ENCODE measurements around the gene ZEB1. TPM values are rescaled to one million over a fixed set of nuclear protein-coding genes. Genes with fewer than 3 reads are reported as not detected.

Gene ZEB1
- total RNA-seq, 2 experiments from 2014 or later, result 50.4 to 51.6 TPM

GRCh38 chr10:31321396-31321941, 2.5 kb downstream of the ZEB1 start:
- Mint-ChIP-seq H3K9me3 (no peaks in the 10 kb centered on the region), H3K4me3 (peak overlapping the region; percentile 88), H3K4me1 (peaks cover 44% of the 10 kb centered on the region), H3K27ac (peak overlapping the region; percentile 96), H3K27me3 (no peaks in the 10 kb centered on the region), H3K36me3 (ENCODE audit: low read depth) (peaks cover 23% of the 10 kb centered on the region)
- CTCF ChIA-PET, result interaction anchor here (0.6 to 0.9 kb wide), 3 partner anchors 8 to 289 kb away, joined by 3 to 4 read pairs (median 3); partner anchors contain the start of gene ZNF438
- POLR2A ChIA-PET, result interaction anchor here (0.9 to 1.0 kb wide), 3 partner anchors 290 to 616 kb away, joined by 3 to 5 read pairs (median 3); partner anchors contain the start of gene ZNF438
- DNase-seq, result peak; percentile 21

DNA sequence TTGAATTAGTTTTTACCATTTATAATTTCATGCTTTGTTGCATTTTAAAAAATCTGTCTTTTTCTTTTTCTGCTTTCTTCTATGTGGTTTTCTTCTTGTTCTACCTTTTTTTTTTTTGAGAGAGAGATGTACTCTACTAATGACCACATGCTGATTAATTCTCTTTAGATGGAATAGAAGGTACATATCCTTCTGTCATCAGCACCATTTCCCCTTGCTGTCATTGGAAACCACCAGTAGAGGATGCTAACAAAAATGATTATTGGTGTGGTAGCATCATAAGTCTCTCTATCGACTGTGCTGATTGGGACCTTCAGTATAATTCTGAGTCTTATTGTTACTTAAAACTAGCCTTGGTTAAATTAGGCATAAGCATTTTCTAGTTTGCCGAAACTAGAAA, 3.6 kb downstream of the ZEB1 start:
- Mint-ChIP-seq H3K36me3 (ENCODE audit: low read depth) (peaks cover 17% of the 10 kb centered on the region), H3K4me3 (peak overlapping the region; percentile 50), H3K27me3 (no peaks in the 10 kb centered on the region), H3K4me1 (peaks cover 34% of the 10 kb centered on the region), H3K27ac (peak overlapping the region; percentile 44), H3K9me3 (no peaks in the 10 kb centered on the region)
- CTCF ChIA-PET, result no interaction called here
- DNase-seq, result no peak
- POLR2A ChIA-PET, result no interaction called here

- DNase-seq, result no peak
- POLR2A ChIA-PET, result interaction anchor here (1.2 to 1.9 kb wide), 2 partner anchors 22 to 27 kb away, joined by 3 to 9 read pairs; partner anchors contain the start of gene ZEB1
- CTCF ChIA-PET, result no interaction called here
- Mint-ChIP-seq H3K4me3 (no peak overlapping the region), H3K27ac (no peak overlapping the region), H3K27me3 (no peaks in the 10 kb centered on the region), H3K4me1 (peaks cover 6% of the 10 kb centered on the region), H3K9me3 (no peaks in the 10 kb centered on the region), H3K36me3 (ENCODE audit: low read depth) (peaks cover 5% of the 10 kb centered on the region)
Observed at GRCh38 chr10:31340343-31340742, 21.3 kb downstream of the ZEB1 start.

DNA sequence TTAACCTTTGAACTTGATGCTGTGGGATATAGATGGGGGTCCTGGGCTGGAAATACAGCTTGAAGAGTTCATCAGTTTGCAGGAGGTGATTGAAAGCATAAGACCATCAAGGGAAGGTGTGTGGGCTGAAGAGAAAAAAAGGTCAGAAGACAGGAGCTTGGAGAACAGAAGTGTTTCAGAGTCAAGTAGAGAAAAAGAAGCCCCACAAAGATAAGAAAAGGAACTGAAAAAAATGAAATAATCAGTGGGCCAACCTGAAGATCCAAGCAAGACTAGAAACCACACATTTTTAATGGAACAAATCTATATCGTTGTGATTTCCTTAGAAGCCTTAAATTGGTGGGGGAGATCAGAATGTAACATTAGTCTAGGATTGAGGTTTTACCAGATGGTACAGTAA, 22.5 kb downstream of the ZEB1 start:
- Mint-ChIP-seq H3K9me3 (no peaks in the 10 kb centered on the region), H3K27me3 (no peaks in the 10 kb centered on the region), H3K36me3 (ENCODE audit: low read depth) (peaks cover 5% of the 10 kb centered on the region), H3K27ac (no peak overlapping the region), H3K4me1 (peaks cover 10% of the 10 kb centered on the region), H3K4me3 (no peak overlapping the region)
- DNase-seq, result no peak
- POLR2A ChIA-PET, result interaction anchor here (0.6 to 1.9 kb wide), 4 partner anchors 11 to 28 kb away, joined by 3 to 9 read pairs (median 3); partner anchors contain the start of gene ZEB1
- CTCF ChIA-PET, result no interaction called here

DNA sequence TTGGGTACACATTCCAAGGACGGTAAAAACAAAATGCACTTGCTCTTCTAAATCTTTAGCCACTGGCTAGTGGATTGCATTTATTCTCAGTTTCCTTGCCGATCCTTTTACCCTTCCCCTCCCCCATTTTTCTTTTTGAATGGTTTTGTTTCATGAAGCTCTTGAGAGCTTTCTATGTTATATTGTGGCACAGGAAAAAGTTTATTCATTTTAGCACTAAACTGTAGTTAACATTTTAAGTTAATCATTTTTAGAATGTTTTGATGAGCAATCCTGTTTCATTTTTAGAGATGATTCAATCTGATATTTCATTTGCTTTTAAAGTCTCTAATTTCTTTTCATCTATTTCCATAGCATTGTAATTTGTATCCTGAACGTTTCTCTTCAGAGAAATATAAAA, 24.0 kb downstream of the ZEB1 start:
- no peaks in the 10 kb centered on the region for H3K9me3 Mint-ChIP-seq
- ChIA-PET POLR2A (interaction anchor here (0.9 to 1.3 kb wide), 4 partner anchors 9 to 311 kb away, joined by 3 to 4 read pairs (median 3); no protein-coding TSS in a partner anchor), CTCF (interaction anchor here (0.6 to 1.1 kb wide), 5 partner anchors 43 to 625 kb away, joined by 3 to 5 read pairs (median 3); partner anchors contain the start of gene ZNF438)
- peaks cover 23% of the 10 kb centered on the region for H3K4me1 Mint-ChIP-seq
- peak overlapping the region; percentile 1 for H3K4me3 Mint-ChIP-seq
- H3K36me3 Mint-ChIP-seq (ENCODE audit: low read depth), result peaks cover 3% of the 10 kb centered on the region
- H3K27ac Mint-ChIP-seq, result peak overlapping the region; percentile 8
- DNase-seq, result no peak
- H3K27me3 Mint-ChIP-seq, result no peaks in the 10 kb centered on the region

DNA sequence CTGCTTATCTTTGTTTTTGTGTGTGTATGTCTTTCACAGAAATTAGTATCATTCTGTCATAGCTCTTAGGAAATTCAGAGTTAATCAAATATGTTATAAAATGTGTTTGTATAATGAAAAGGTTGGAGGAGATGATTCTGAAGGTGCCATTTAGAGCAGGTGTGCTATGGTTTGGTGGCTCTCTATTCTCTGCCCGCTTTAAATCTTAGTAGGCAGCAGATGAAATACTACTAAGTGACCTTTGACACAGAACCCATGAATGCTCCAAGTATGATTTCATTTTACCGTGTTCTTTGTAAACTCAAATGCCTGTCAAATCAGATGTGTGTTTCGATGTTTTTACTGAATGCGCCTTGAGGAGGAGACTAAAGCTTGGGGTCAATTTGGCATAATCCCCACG, 24.5 kb downstream of the ZEB1 start:
- Mint-ChIP-seq H3K27ac (no peak overlapping the region), H3K4me1 (peaks cover 28% of the 10 kb centered on the region), H3K27me3 (no peaks in the 10 kb centered on the region), H3K4me3 (no peak overlapping the region), H3K9me3 (no peaks in the 10 kb centered on the region), H3K36me3 (ENCODE audit: low read depth) (peaks cover 3% of the 10 kb centered on the region)
- no peak for DNase-seq
- CTCF ChIA-PET, result interaction anchor here (0.6 to 1.1 kb wide), 2 partner anchors 81 to 626 kb away, joined by 3 to 5 read pairs; no protein-coding TSS in a partner anchor
- POLR2A ChIA-PET, result interaction anchor here (0.9 to 1.3 kb wide), 3 partner anchors 9 to 311 kb away, joined by 3 read pairs; no protein-coding TSS in a partner anchor

DNA sequence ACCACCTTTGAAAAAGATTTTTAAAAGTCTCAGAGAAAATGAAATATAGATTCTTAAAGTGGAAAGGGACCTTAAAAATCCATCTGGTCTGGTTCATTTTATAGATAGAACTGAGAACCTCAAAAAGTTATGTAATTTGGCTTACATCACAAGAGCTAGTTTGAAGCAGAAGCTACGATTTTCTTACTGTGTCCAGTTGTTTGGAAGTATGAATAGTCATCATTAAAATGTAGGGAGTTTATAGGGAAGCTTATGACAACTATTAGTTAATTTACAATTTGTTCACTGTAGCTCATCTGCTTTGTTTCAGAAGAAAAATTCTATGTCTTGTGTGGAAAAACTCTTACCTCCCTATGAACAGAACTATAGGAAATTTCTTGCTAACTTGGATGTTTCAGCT, 26.9 kb downstream of the ZEB1 start:
- no peak overlapping the region for H3K27ac Mint-ChIP-seq
- ChIA-PET CTCF (interaction anchor here (1.5 kb wide), 1 partner anchor 12 kb away, joined by 3 read pairs; no protein-coding TSS in a partner anchor), POLR2A (no interaction called here)
- peaks cover 40% of the 10 kb centered on the region for H3K4me1 Mint-ChIP-seq
- H3K9me3 Mint-ChIP-seq, result no peaks in the 10 kb centered on the region
- H3K36me3 Mint-ChIP-seq (ENCODE audit: low read depth), result peaks cover 3% of the 10 kb centered on the region
- no peak for DNase-seq
- H3K4me3 Mint-ChIP-seq, result no peak overlapping the region
- no peaks in the 10 kb centered on the region for H3K27me3 Mint-ChIP-seq

DNA sequence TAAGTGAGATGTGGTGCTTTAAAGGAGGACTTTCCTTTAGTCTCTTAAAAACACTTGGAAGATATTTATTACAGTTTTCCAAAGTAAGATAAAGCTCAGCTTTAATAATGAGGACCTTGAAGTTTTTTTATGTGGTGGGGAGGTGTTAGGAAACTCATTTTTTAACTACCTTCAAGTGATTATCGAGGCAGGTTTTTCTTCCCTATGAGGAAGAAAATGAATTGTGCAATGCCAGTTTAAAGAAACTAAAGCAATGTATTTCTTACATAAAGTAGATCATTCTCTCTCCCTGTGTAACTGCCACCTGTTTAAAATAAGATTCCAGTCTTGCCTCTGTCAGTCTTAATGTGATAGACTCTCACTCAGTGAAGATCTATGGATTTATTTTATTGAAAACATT, 27.9 kb downstream of the ZEB1 start:
- H3K9me3 Mint-ChIP-seq, result no peaks in the 10 kb centered on the region
- DNase-seq, result no peak
- ChIA-PET CTCF (no interaction called here), POLR2A (no interaction called here)
- H3K27ac Mint-ChIP-seq, result no peak overlapping the region
- H3K27me3 Mint-ChIP-seq, result no peaks in the 10 kb centered on the region
- peaks cover 3% of the 10 kb centered on the region for H3K36me3 Mint-ChIP-seq (ENCODE audit: low read depth)
- H3K4me1 Mint-ChIP-seq, result peaks cover 40% of the 10 kb centered on the region
- no peak overlapping the region for H3K4me3 Mint-ChIP-seq

GRCh38 chr10:31347705-31348104, 28.7 kb downstream of the ZEB1 start:
- Mint-ChIP-seq H3K4me3 (no peak overlapping the region), H3K27ac (no peak overlapping the region), H3K9me3 (no peaks in the 10 kb centered on the region), H3K4me1 (peaks cover 47% of the 10 kb centered on the region), H3K27me3 (no peaks in the 10 kb centered on the region), H3K36me3 (ENCODE audit: low read depth) (peaks cover 3% of the 10 kb centered on the region)
- no peak for DNase-seq
- ChIA-PET CTCF (no interaction called here), POLR2A (no interaction called here)

GRCh38 chr10:31350891-31351290, 31.9 kb downstream of the ZEB1 start:
- H3K4me3 Mint-ChIP-seq, result no peak overlapping the region
- no peak overlapping the region for H3K27ac Mint-ChIP-seq
- H3K27me3 Mint-ChIP-seq, result no peaks in the 10 kb centered on the region
- no peaks in the 10 kb centered on the region for H3K9me3 Mint-ChIP-seq
- POLR2A ChIA-PET, result no interaction called here
- CTCF ChIA-PET, result no interaction called here
- peaks cover 54% of the 10 kb centered on the region for H3K4me1 Mint-ChIP-seq
- peaks cover 3% of the 10 kb centered on the region for H3K36me3 Mint-ChIP-seq (ENCODE audit: low read depth)
- no peak for DNase-seq

DNA sequence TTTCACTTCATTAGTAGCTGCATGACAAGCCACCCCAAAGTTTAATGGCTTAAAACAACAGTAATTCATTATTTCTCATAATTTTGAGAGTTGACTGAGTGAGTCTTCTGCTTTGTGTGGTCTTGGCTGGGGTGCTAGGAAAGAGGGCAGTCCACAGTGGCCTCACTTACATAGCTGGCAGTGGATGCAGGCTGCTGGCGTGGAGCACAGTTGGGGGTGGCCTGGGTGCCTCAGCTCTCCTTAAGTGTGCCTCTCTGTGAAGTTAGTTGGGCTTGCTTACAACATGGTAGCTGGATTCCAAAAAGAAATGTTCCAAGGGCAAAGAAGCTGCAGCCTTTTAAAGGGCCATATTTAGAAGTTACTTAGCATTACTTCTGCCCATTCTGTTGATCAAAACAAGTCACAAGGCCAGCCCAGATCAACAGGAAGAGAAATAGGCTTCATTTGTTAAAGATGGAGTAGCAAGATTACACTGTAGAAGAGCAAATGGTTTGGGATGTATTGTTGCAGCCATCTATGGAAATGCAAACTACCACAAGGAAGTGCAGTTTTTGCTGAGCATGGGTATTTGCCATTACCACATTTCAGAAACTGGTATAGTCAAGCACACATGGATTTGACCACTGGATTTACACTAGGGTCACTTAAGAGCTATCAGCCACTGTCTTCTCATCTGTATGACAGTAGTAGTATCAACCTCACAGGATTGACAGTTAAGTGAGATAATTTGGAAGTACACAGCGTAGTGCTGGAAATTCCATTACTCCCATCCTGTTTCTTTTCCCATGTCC, 33.6 kb downstream of the ZEB1 start:
- ChIA-PET POLR2A (interaction anchor here (0.6 to 0.7 kb wide), 2 partner anchors 9 to 11 kb away, joined by 3 read pairs; no protein-coding TSS in a partner anchor), CTCF (interaction anchor here (0.6 to 1.6 kb wide), 2 partner anchors 321 to 601 kb away, joined by 3 to 5 read pairs; partner anchors contain the start of gene ZNF438)
- Mint-ChIP-seq H3K27ac (no peak overlapping the region), H3K4me1 (peaks cover 44% of the 10 kb centered on the region), H3K4me3 (no peak overlapping the region), H3K27me3 (no peaks in the 10 kb centered on the region), H3K9me3 (no peaks in the 10 kb centered on the region), H3K36me3 (ENCODE audit: low read depth) (peaks cover 6% of the 10 kb centered on the region)
- DNase-seq, result no peak

DNA sequence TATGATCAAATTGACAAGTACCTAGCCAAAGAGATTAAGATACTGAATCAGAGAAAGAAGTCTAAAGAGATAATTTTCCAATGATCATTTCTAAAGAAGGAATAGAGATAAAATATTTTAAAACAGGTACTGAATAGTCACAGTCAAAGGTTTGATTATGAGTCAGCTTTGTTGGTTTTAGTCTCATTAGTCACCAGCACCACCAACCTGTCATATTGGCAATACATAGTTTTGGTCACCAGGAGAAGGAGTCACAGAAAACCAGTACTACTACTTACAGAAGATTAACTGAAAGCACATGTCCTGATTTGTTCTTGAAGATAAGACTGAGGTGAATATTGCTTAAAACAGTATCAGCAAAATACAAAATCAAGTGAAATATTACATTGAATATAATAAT, 34.6 kb downstream of the ZEB1 start:
- ChIA-PET POLR2A (interaction anchor here (0.8 to 1.6 kb wide), 3 partner anchors 11 to 321 kb away, joined by 3 read pairs; no protein-coding TSS in a partner anchor), CTCF (interaction anchor here (1.0 to 1.6 kb wide), 2 partner anchors 322 to 570 kb away, joined by 3 to 5 read pairs; partner anchors contain the start of gene ZNF438)
- no peaks in the 10 kb centered on the region for H3K9me3 Mint-ChIP-seq
- peaks cover 35% of the 10 kb centered on the region for H3K4me1 Mint-ChIP-seq
- H3K27me3 Mint-ChIP-seq, result no peaks in the 10 kb centered on the region
- peak overlapping the region; percentile 54 for H3K27ac Mint-ChIP-seq
- DNase-seq, result no peak
- no peak overlapping the region for H3K4me3 Mint-ChIP-seq
- H3K36me3 Mint-ChIP-seq (ENCODE audit: low read depth), result peaks cover 8% of the 10 kb centered on the region

DNA sequence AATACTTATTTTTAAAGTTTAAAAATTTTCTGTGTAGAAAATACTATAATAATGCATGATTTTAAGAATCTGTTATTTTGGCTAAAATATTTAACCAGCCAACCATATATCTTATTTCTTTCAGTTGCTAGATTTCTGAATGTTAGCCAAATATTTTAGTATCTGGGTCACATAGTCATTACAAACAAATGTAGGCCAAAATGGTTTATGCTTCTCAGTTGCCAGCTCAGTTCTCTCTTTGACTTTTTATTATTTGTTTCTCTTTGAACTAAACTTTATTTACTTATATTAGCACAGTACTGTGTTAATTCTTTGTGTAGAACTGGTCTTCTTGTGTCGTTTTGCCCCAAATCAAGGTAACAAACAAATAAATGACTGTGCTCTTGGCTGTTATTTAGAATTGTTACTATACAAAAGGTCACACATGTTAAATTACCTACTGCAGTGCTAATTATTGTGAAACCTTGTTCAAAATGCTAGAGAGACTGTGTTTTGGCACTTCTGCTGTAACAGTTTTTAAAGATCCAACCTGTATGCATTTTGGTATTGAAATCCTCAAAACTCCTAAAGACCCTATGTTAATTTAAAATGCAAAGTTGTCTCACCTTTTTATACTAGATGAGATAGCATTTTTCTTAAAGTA, 39.8 kb downstream of the ZEB1 start:
- Mint-ChIP-seq H3K27ac (no peak overlapping the region), H3K4me1 (peaks cover 6% of the 10 kb centered on the region), H3K27me3 (no peaks in the 10 kb centered on the region), H3K36me3 (ENCODE audit: low read depth) (peaks cover 43% of the 10 kb centered on the region), H3K4me3 (no peak overlapping the region), H3K9me3 (peaks cover 9% of the 10 kb centered on the region)
- ChIA-PET POLR2A (no interaction called here), CTCF (no interaction called here)
- no peak for DNase-seq

Measured in activated CD4-positive, alpha-beta memory T cell treated with anti-CD3 and anti-CD28 coated beads, Interleukin-2, amount 10 ng/mL, durations not matched to agents 7 days and 5 days (primary cell).